NCI-H2171 (cell line): ENCODE data around the gene RNASE12.
"Not testable (repeated sequence)": the region's sequence is repeated elsewhere in the genome, so short reads cannot be mapped to it uniquely, and the experiment has no call there.

Source experiments
- DNase-seq: peaks from one replicate; lab custom pipeline; 2025; lab: John Stamatoyannopoulos, UW

The RNASE12 gene

GRCh38 chr14:20583142-20583541, 8.0 kb downstream of the RNASE12 start:
- no peak for DNase-seq

DNA sequence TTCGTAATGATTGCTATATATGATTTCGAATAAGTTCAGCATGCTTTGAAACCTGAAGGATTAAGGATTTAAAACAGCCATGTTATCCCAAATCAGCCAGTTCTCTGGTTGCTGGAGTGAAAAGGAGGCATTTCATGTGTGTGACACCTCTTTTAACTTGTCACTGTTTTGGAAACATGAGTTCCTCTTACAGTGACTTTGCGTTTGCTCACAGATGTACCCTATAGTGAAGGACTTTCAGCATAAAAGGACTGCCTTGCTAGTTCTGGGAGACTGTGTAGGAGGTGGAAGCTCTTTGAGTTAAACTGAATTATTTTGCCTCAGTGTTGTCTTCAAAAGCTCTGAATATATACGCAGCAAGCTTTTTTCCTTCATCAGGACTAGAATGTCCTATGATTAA, 10.9 kb downstream of the RNASE12 start:
- DNase-seq = no peak

GRCh38 chr14:20578784-20579502, 12.2 kb downstream of the RNASE12 start:
- no peak for DNase-seq

DNA sequence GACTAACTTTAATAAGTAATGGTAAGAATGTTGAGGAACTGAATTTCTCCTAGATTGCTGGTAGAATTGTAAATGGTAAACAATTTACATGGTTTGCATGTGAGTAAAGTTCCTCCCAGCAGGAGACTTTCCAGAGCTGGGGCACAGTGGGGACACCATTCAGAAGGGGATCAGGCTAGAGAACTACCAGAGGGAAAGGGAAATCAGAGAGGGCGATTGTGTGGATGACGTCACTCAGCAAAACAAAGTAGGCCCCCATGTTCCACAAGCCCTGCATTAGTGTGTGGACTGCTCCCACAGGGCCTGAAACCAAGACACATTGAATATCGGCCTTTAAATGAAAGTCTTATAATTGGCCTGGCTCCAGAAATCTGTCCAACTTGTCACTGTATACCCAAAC, 12.9 kb downstream of the RNASE12 start:
- DNase-seq = no peak

DNA sequence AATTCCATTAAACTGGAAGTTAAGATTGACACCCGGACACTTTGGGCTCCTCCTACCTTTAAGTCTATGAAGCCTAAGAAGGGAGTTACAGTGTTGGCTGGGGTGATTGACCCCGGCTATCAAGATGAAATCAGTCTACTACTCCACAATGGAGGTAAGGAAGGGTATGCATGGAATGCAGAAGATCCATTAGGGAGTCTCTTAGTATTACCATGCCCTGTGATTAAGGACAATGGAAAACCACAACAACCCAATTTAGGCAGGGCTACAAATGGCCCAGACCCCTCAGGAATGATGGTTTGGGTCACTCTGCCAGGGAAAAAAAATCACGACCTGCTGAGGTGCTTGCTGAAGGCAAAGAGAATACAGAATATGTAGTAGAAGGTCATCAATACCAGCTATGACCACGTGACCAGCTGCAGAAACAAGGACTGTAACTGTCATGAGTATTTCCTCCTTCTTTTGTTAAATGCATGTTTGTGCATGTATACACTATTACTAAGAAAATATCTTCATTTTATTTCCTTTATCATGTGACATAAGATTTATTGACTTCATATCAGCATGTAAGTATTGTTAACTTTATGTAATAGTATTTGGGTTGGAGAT, 18.7 kb downstream of the RNASE12 start:
- DNase-seq = not testable (repeated sequence)

DNA sequence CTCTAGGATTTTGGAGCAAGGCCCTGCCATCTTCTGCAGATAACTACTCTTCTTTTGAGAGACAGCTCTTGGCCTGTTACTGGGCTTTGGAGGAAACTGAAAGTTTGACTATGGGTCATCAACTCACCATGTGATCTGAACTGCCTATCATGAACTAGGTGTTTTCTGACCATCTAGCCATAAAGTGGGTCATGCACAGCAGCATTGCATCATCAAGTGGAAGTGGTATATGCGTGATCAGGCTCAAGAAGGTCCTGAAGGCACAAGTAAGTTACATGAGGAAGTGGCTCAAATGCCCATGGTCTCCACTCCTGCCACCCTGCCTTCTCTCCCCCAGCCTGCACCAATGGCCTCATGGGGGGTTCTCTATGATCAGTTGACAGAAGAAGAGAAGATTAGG, 20.5 kb downstream of the RNASE12 start:
- DNase-seq = not testable (repeated sequence)

DNA sequence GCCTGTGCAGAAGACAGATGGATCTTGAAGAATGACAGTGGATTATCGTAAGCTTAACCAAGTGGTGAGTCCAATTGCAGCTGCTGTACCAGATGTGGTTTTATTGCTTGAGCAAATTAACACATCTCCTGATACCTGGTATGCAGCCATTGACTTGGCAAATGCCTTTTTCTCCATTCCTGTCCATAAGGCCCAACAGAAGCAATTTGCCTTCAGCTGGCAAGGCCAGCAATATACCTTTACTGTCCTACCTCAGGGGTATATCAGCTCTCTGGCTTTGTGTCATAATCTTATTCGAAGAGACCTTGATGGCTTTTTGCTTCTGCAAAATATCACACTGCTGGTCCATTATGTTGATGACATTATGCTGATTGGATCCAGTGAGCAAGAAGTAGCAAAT, 21.3 kb downstream of the RNASE12 start:
- DNase-seq = not testable (repeated sequence)

- DNase-seq = no peak
These were observed 22.1 kb downstream of the RNASE12 start for GRCh38 chr14:20569066-20569465.

- DNase-seq = no peak
These were observed 22.8 kb downstream of the RNASE12 start for GRCh38 chr14:20568393-20568792.

- not testable (repeated sequence) for DNase-seq
These were observed 24.0 kb downstream of the RNASE12 start for GRCh38 chr14:20567199-20567598.

GRCh38 chr14:20564501-20564997, 26.6 kb downstream of the RNASE12 start:
- no peak for DNase-seq

GRCh38 chr14:20563971-20564370, 27.2 kb downstream of the RNASE12 start:
- DNase-seq = no peak

GRCh38 chr14:20560961-20561360, 30.2 kb downstream of the RNASE12 start, which contains the start of gene RNASE9:
TSS of gene RNASE9 (minus strand) at chr14:20561047.
- DNase-seq = no peak

GRCh38 chr14:20559461-20559904, 31.7 kb downstream of the RNASE12 start:
- DNase-seq = no peak

- DNase-seq = no peak
These were observed 34.0 kb downstream of the RNASE12 start for GRCh38 chr14:20557212-20557542.

- no peak for DNase-seq
These were observed 34.5 kb downstream of the RNASE12 start for GRCh38 chr14:20556500-20557211.

GRCh38 chr14:20555845-20556244, 35.3 kb downstream of the RNASE12 start:
- no peak for DNase-seq

DNA sequence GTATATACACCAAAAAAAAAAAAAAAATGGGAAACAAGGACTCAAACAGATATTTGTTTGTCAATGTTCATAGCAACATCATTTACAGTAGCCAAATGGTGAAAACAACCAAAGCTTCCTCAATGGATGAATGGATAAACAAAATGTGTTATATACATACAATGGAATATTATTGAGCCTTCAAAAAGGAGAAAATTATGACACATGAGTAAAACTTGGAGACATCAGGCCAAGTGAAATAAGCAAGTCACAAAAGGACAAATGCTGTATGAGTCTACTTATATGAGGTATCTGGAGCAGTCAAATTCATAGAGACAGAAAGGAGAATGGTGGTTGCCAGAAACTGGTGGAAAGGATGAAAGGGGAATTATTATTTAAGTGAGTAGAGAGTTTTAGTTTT, 38.2 kb downstream of the RNASE12 start:
- DNase-seq = no peak

DNA sequence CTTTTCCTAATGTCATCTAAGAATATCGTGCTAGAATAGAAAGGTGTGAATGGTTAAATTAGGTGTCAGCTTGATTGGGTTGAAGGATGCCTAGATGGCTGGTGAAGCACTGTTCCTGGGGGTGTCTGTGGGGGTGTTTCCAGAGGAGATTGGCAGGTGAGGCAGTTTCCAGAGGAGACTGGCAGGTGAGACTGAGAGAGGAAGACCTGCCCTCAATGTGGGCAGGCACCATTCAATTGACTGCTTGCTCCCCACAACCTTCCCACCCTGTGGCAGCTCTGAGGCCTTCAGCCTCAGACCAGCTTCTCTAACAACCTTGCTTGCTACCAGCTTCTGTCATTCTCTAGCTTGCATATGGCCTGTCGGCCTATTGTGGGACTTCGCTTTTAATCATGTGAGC, 39.6 kb downstream of the RNASE12 start:
- DNase-seq = no peak

DNA sequence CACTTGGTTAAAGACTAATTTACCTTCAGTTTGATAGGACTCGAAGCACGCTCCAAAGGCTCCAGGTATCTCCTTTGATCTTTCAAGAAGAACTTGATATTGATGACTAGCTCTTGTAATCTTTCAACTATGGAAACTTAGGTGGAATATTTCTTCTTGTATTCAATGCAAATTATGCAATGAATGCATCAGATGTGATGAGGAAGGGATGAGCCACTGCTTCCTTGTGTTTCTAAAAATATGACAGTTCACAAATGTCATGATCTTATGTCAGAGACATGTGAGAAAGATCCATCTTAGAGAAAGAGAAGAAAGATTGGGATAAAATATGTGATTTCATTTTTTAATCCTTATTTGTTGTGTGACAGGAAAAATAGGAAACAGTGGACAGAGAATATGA, 40.2 kb downstream of the RNASE12 start:
- DNase-seq = no peak

GRCh38 chr14:20548414-20549158, 42.6 kb downstream of the RNASE12 start:
- no peak for DNase-seq

DNA sequence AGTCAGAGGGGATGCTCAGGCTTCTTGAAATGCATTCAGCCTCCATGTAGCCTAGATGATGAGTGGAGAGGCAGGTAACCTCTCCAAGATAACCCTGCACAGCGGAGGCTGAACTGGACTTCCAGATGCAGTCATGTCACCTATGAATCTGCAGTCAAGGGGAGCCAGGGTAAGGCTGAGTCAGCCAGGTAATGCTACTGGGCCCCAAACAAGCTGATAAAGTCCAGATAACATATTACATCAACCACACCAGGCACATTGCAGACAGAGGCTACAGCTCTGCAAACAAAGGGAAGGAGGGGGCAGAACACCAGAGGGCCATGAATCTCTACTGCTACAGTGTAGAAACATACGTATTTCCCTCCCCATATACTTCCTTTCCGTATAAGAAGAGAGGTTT, 44.3 kb downstream of the RNASE12 start:
- no peak for DNase-seq
